ENCODE measurements around the gene LARP4B. TPM values are rescaled to one million over a fixed set of nuclear protein-coding genes. Genes with fewer than 3 reads are reported as not detected.
A peak's percentile ranks its signal among the peaks of the same experiment; 100 is the strongest.

LARP4B gene
- total RNA-seq, 1 donor from 2014 or later: 90.2 TPM

DNA sequence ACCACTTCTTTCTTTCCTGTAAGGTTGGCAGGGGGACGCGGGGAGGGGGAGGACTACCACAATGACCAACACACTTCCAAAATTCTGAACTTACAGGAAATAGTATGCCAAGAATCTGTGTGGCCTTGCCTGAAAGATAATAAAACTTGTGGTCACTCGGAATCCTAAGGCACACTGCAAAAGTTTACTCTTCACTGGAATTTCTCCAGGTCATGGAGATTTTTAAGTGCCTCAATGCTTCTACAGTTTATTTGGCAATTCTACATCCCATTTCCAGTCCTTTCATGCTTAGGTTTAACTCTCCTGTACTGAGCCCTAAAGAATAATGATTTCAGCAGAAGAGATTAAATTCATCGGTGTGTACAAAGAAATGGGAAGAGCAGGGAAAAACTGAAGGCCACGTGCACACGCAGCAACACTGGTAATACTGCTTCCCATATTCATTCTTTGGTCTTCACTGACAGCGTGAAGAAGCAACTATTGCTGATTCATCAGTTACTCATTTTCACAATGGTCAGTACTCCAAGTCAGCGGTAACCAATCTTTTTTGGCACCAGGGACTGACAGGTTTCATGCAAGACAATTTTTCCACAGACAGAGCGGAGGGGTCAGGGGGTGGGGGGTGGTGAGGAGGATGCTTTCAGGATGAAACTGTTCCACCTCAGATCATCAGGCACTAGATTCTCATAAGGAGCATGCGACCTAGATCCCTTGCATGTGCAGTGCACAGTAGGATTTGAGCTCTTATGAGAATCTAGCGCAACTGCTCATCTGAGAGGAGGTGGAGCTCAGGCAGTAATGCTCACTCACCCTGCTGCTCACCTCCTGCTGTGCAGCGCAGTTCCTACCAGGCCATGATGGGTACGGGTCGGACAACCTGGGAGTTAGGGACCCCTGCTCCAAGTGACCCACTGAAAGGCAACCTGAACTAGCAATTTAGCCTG lies 9.8 kb downstream of the LARP4B start:
- no peak for DNase-seq (ENCODE audit: low spot score in 2 of 2, unreplicated experiment in 2 of 2)
- no peak for TF ChIP-seq CTCF (IDR thresholded peaks at IDR 0.05; ENCODE audit: unreplicated experiment)

DNA sequence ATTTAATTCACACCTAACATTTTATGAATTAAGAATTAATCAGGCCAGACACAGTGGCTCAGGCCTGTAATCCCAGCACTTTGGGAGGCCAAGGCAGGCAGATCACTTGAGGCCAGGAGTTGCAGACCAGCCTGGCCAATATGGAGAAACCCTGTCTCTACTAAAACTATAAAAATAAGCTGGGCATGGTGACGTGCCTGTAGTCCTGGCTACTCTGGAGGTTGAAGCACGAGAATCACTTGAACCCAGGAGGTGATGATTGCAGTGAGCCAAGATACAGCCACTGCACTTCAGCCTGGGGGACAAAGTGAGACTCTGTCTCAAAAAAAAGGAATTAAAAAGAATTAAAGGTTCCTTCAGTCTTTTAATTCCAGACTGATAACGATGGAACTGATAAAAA lies 11.1 kb downstream of the LARP4B start:
- H3K27ac Mint-ChIP-seq: no peak overlapping the region
- H3K4me1 Mint-ChIP-seq: peaks cover 8% of the 10 kb centered on the region
- TF ChIP-seq CTCF (IDR thresholded peaks at IDR 0.05; ENCODE audit: unreplicated experiment): no peak
- H3K36me3 Mint-ChIP-seq: peaks cover 20% of the 10 kb centered on the region
- H3K9me3 Mint-ChIP-seq: peaks cover 3% of the 10 kb centered on the region
- H3K4me3 Mint-ChIP-seq: no peak overlapping the region
- no peak for DNase-seq (ENCODE audit: low spot score in 2 of 2, unreplicated experiment in 2 of 2)
- no peaks in the 10 kb centered on the region for H3K27me3 Mint-ChIP-seq (ENCODE audit: low read depth)

More for the DNA sequence above, 9.8 kb downstream of the LARP4B start:
- Mint-ChIP-seq H3K27me3 (ENCODE audit: low read depth) (no peaks in the 10 kb centered on the region), H3K9me3 (peaks cover 3% of the 10 kb centered on the region), H3K36me3 (peaks cover 22% of the 10 kb centered on the region), H3K27ac (peak overlapping the region; percentile 53), H3K4me3 (no peak overlapping the region), H3K4me1 (peaks cover 12% of the 10 kb centered on the region)

DNA sequence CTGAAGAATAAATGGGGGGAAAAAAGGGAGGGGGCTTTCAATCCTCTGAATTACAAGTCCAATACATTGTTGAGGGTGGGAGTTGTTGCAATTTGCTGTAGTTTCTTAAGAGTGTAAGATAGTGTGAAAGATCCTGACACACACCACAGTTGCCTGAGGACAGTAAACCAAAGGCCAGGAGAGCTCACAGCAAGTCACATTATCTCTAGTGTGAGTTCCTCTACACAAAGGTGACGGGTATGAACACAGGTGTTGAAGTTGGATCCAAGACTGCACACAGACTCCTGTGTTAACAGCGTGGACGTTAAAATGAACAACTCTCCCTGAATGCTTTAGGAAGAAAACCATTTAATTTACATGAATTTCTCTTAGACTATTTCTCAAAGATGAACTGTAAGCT lies 12.0 kb downstream of the LARP4B start:
- Mint-ChIP-seq H3K4me3 (no peak overlapping the region), H3K9me3 (peaks cover 3% of the 10 kb centered on the region), H3K4me1 (peaks cover 7% of the 10 kb centered on the region), H3K27me3 (ENCODE audit: low read depth) (no peaks in the 10 kb centered on the region), H3K27ac (no peak overlapping the region), H3K36me3 (peaks cover 20% of the 10 kb centered on the region)
- no peak for DNase-seq (ENCODE audit: low spot score in 2 of 2, unreplicated experiment in 2 of 2)
- TF ChIP-seq CTCF (IDR thresholded peaks at IDR 0.05; ENCODE audit: unreplicated experiment): no peak

- no peak for TF ChIP-seq CTCF (IDR thresholded peaks at IDR 0.05; ENCODE audit: unreplicated experiment)
- no peak for DNase-seq (ENCODE audit: low spot score in 2 of 2, unreplicated experiment in 2 of 2)
- Mint-ChIP-seq H3K4me3 (no peak overlapping the region), H3K9me3 (peaks cover 3% of the 10 kb centered on the region), H3K4me1 (peaks cover 2% of the 10 kb centered on the region), H3K27ac (no peak overlapping the region), H3K27me3 (ENCODE audit: low read depth) (no peaks in the 10 kb centered on the region), H3K36me3 (peaks cover 20% of the 10 kb centered on the region)
Observed at GRCh38 chr10:917999-918398, 13.5 kb downstream of the LARP4B start.

DNA sequence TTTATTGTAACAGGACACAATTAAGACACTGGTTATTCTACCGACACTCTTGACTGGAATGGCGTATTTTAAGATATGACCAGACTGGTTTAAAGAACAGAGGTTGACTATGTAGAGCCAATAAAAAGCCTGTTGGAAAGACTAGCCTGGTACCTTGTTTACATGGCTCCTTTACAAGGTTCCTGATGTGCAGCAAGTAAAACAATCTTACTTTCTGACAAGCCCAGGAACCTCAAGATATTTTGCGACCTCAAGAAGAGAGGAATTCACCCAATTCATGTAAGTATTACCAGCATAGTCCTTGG lies 14.1 kb downstream of the LARP4B start:
- H3K4me3 Mint-ChIP-seq: no peak overlapping the region
- no peaks in the 10 kb centered on the region for H3K27me3 Mint-ChIP-seq (ENCODE audit: low read depth)
- peaks cover 20% of the 10 kb centered on the region for H3K36me3 Mint-ChIP-seq
- H3K4me1 Mint-ChIP-seq: peaks cover 2% of the 10 kb centered on the region
- peaks cover 3% of the 10 kb centered on the region for H3K9me3 Mint-ChIP-seq
- no peak for DNase-seq (ENCODE audit: low spot score in 2 of 2, unreplicated experiment in 2 of 2)
- TF ChIP-seq CTCF (IDR thresholded peaks at IDR 0.05; ENCODE audit: unreplicated experiment): no peak
- H3K27ac Mint-ChIP-seq: no peak overlapping the region

All from mesothelial cell of epicardium (in vitro differentiated cells).